ENCODE results near the gene RTF2.

DNA sequence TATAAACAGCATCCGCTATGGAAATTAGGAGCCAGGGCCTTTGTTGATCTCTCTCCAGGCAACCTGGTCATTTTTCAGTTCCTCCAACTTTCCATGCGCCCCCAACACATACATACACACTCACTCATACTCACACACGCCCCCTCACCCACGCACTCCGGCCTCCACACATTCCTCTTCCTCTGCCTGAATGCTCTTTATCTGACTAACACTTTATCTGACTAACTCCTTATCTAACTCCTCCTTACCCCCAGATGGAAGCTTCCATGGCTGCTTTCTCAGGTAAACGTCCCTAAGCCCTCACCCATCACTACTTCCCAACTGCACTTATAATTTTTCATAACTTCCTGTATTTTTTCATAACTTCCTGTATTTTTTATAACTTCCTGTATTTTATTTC is 38.9 kb upstream of the RTF2 start:
- no peak for TF ChIP-seq POLR2AphosphoS5 (IDR thresholded peaks at IDR 0.05)
- TF ChIP-seq POLR2A (IDR thresholded peaks at IDR 0.05): no peak
- TF ChIP-seq, protein P1, sequence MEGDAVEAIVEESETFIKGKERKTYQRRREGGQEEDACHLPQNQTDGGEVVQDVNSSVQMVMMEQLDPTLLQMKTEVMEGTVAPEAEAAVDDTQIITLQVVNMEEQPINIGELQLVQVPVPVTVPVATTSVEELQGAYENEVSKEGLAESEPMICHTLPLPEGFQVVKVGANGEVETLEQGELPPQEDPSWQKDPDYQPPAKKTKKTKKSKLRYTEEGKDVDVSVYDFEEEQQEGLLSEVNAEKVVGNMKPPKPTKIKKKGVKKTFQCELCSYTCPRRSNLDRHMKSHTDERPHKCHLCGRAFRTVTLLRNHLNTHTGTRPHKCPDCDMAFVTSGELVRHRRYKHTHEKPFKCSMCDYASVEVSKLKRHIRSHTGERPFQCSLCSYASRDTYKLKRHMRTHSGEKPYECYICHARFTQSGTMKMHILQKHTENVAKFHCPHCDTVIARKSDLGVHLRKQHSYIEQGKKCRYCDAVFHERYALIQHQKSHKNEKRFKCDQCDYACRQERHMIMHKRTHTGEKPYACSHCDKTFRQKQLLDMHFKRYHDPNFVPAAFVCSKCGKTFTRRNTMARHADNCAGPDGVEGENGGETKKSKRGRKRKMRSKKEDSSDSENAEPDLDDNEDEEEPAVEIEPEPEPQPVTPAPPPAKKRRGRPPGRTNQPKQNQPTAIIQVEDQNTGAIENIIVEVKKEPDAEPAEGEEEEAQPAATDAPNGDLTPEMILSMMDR (IDR thresholded peaks at IDR 0.05): no peak

Measured in sigmoid colon (tissue), 4 donors.